LNCAP (cell line): ENCODE data around the gene MEF2A.

Experiments used
- TF ChIP-seq, protein P1 (sequence below): fragments of 450-650 bp; IDR thresholded peaks from 2 replicates; pipeline ENCODE4 v1.5.1; 2017; ENCODE audit warnings: mild to moderate bottlenecking

MEF2A gene

DNA sequence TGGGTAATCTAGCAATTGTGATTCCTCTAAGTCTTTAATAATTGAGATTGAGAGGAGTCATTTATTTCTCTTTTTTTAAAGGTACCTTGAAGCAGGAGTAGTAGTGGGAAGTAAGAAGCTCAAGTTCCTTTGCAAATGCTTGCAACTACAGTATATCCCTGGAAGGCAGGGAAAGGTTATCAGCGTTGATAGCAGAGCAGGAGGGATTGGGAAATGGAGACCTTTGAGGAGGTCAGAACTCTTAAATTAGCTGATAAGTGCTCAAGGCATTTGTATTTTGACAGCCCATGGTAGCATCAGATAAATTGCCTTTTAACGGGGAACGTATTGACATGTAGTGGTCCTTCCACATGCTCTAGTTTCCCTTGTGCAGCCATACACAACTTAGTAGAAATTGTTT, 47.7 kb downstream of the MEF2A start:
- TF ChIP-seq, protein P1, sequence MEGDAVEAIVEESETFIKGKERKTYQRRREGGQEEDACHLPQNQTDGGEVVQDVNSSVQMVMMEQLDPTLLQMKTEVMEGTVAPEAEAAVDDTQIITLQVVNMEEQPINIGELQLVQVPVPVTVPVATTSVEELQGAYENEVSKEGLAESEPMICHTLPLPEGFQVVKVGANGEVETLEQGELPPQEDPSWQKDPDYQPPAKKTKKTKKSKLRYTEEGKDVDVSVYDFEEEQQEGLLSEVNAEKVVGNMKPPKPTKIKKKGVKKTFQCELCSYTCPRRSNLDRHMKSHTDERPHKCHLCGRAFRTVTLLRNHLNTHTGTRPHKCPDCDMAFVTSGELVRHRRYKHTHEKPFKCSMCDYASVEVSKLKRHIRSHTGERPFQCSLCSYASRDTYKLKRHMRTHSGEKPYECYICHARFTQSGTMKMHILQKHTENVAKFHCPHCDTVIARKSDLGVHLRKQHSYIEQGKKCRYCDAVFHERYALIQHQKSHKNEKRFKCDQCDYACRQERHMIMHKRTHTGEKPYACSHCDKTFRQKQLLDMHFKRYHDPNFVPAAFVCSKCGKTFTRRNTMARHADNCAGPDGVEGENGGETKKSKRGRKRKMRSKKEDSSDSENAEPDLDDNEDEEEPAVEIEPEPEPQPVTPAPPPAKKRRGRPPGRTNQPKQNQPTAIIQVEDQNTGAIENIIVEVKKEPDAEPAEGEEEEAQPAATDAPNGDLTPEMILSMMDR: no peak

DNA sequence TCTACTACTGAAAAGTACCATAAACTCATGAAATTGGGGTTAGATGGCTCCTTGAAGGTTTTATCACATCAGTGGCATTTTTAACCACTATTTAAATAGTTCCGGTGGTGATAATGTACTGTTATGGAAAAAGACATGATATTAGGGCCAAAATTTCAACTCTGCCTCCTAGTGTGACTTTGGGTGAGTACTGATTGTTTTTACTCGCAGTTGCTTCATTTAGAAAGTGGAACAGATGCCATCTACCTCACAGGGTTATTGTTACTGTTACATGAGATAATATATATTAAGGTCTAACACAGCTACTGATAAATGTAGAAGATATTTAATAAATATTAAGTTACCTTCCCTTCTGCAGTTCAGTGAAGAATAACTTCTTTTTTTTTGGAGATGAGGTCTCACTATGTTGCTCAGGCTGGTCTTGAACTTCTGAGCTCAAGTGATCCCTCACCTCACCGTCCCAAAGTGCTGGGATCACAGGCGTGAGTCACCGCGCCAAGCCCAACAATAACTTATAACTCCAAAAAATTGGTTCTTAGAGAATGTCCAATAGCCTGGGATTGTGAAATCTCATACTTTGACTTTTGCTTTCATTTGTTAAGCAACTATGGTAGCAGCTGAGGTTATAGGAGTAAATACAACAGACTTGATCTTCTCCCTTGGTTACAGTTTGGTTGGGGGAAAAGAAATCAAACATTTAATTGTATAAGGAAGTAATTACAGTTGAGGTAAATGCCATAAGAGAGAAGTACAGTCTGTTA, 48.3 kb downstream of the MEF2A start:
- TF ChIP-seq, protein P1: no peak

DNA sequence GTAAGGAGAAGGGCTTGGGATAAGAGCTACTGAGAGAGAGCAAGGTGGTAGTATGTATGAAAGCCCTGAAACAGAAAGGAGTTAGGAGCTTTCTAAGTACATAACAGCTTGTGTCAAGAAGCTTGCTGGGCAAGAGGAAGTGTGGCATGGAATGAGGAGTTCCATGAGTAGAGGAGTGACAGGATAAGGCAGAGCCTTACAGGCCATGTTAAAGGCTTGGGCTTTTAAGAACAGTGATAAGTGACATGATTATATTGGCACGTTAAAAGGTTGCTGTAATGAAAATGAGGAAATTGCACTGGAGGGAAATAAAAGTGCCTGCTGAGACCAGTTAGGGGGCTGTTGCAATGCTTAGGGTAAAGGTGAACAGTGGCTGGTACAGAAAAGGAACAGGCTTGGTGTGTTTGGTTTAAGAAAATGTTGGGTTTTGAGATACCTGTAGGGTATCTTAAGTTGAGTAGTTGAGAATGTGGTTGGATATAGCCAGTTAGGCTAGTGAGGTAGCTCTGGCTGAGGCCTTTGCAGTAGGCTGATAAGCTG, 49.0 kb downstream of the MEF2A start:
- TF ChIP-seq, protein P1: no peak

DNA sequence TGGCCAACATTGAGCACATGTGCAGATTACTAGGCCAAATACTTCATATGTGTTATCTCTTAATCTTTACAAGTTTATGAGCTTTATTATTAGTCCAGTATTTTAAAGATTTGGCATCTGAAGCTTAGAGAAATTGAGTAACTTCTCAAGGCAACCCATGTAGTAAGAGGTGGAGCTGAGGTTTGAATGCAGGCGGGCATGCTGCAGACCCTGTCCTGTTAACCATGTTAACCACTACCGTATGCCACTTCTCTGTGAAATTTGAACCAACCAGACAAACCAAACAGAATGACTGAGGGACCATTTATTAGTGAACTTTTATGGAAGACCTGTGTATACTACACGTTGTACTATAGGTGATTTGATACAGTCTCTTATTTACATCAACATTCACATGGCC, 49.7 kb downstream of the MEF2A start:
- TF ChIP-seq, protein P1: no peak

DNA sequence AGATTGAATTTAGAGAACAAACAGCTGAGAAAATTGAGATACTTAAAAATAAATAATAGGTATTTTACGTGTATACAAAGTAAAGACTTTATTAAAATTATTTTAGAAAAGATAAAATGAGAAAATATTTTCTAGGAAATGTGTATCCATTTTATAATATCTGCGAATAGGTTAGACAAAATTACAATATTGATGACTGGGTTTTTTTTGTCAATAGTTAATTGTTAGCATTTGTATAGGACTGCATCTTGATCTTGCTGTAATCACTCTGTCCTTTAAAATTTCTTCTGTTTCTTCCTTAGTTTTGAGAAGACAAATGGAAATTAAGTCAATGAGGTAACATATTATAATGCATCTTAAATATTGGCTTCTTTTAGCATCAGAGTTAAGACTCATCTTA, 50.3 kb downstream of the MEF2A start:
- TF ChIP-seq, protein P1: no peak

DNA sequence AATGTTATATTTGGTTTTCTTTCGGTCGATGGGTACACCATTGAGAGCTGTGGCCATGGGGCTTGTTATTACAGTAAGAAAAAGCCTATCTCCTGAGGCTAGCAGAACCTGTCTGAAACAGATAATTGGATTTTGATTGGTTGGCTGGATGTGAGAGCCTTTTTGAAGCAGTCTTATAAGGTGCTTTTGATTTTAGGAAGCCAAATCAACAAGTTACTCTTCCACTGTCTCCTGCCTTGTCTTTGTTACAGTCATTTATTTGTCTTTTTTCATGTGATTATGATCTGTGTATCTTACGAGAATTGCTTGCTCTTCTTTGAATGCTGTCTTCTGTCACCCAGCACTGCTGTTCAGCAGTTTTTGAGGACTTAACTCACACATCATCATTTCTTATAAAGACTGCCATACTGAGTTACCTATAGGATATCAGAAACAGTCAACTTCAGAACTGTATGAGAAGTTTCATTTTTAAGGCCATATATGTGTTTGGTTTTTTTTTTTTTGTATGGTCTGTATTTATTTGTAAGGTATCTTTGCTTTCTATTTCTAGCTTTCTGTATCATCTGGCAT, 51.1 kb downstream of the MEF2A start:
- TF ChIP-seq, protein P1: no peak

DNA sequence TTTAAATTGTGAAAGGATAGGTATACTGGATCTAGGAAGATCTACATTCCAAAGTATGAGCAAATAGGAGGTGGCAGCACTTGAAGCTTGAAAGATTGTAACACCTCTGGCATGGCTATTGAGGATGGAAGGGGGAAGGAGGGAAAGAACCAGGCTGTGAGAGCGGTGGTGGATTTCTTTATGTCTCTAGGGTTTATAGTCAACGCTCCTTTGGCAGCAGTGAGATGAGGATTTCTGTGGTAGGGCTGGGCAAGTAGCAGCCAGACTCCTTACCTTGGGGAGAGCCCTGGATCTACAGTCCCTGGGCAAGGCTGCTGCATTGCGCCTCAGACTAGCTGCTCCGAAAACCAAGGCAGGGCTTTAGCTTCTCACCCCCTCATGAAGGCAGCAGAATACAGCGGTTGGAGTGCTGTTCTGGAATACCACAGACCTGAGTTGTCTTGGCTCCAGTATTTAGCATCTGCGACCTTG, 53.2 kb downstream of the MEF2A start:
- TF ChIP-seq, protein P1: no peak
